G401 (cell line): ENCODE measurements around the gene WDR77. TPM values are rescaled to one million over a fixed set of nuclear protein-coding genes. Genes with fewer than 3 reads are reported as not detected.

ENCODE experiments used
- DNase-seq: peaks from one replicate; pipeline ENCODE4 v3.0.0-alpha.2; 2015; ENCODE audit warnings: low spot score
- in situ Hi-C: cut with HindIII; loops from 2 replicates; pipeline ENCODE4 v1.10.0; 2016; ENCODE audit warnings: low sequenced_read_pairs, mixed read lengths
- total RNA-seq: library from RNA; depleted of rRNA; stranded (reverse); fragments of >200 nt; shearing (Covaris generic); gene quantifications from 2 replicates; pipeline ENCODE4 v1.2.3, GENCODE V29; 2014

The WDR77 gene
- total RNA-seq, 1 experiment from 2014 or later = 134 TPM

GRCh38 chr1:111446546-111446945 lies 2.5 kb downstream of the WDR77 start:
- in situ Hi-C loops = no loop called here
- no peak for DNase-seq

GRCh38 chr1:111444031-111444430 lies 5.0 kb downstream of the WDR77 start:
- no peak for DNase-seq
- in situ Hi-C loops = no loop called here

- in situ Hi-C loops = no loop called here
- DNase-seq = no peak
These were observed 6.6 kb downstream of the WDR77 start for GRCh38 chr1:111442457-111442856.

GRCh38 chr1:111441573-111442192 lies 7.4 kb downstream of the WDR77 start:
- in situ Hi-C loops = no loop called here
- DNase-seq = peak; percentile 4

- in situ Hi-C loops = no loop called here
- no peak for DNase-seq
These were observed 9.3 kb downstream of the WDR77 start for GRCh38 chr1:111439461-111440351.

GRCh38 chr1:111436726-111437125 lies 12.3 kb downstream of the WDR77 start:
- DNase-seq = no peak
- in situ Hi-C loops = no loop called here

- no peak for DNase-seq
These were observed 24.8 kb downstream of the WDR77 start for GRCh38 chr1:111424281-111424680.

GRCh38 chr1:111422546-111423391 lies 26.3 kb downstream of the WDR77 start:
- DNase-seq = no peak
- in situ Hi-C loops = no loop called here

More at GRCh38 chr1:111424281-111424680, 24.8 kb downstream of the WDR77 start:
- in situ Hi-C loops = no loop called here

GRCh38 chr1:111420377-111420776 lies 28.7 kb downstream of the WDR77 start:
- in situ Hi-C loops = no loop called here
- no peak for DNase-seq

- no peak for DNase-seq
- in situ Hi-C loops = no loop called here
These were observed 30.0 kb downstream of the WDR77 start for GRCh38 chr1:111419037-111419436.

- in situ Hi-C loops = no loop called here
- no peak for DNase-seq
These were observed 31.3 kb downstream of the WDR77 start for GRCh38 chr1:111417755-111418154.

GRCh38 chr1:111415461-111415860 lies 33.6 kb downstream of the WDR77 start:
- no peak for DNase-seq
- in situ Hi-C loops = no loop called here

- no peak for DNase-seq
- in situ Hi-C loops = no loop called here
These were observed 34.3 kb downstream of the WDR77 start for GRCh38 chr1:111414756-111415155.

- in situ Hi-C loops = no loop called here
These were observed 36.2 kb downstream of the WDR77 start for GRCh38 chr1:111412839-111413238.

GRCh38 chr1:111407301-111407700 lies 41.8 kb downstream of the WDR77 start:
- no peak for DNase-seq
- in situ Hi-C loops = no loop called here

More at GRCh38 chr1:111412839-111413238, 36.2 kb downstream of the WDR77 start:
- DNase-seq = no peak

GRCh38 chr1:111406321-111406768 lies 42.7 kb downstream of the WDR77 start:
- in situ Hi-C loops = no loop called here
- DNase-seq = peak; percentile 1

- in situ Hi-C loops = no loop called here
- DNase-seq = no peak
These were observed 44.5 kb downstream of the WDR77 start for GRCh38 chr1:111404588-111404987.

- in situ Hi-C loops = no loop called here
- no peak for DNase-seq
These were observed 47.0 kb downstream of the WDR77 start for GRCh38 chr1:111402083-111402482.

GRCh38 chr1:111399792-111400610 lies 49.1 kb downstream of the WDR77 start:
- in situ Hi-C loops = no loop called here
- DNase-seq = peak; percentile 49
